HepG2 (cell line): Measurements from ENCODE around the gene ST6GALNAC3. TPM values are rescaled to one million over a fixed set of nuclear protein-coding genes. Genes with fewer than 3 reads are reported as not detected.

ENCODE experiments used
- ATAC-seq: fragments of 200-7000 bp; cut with Tn5 transposase; 3 replicates; pipeline ENCODE4 v1.9.1; 2020; ENCODE audit warnings: mild to moderate bottlenecking, moderate library complexity
- BruUV-seq: library from RNA; stranded (reverse); fragments of 400-500 nt; replicated peaks from 2 replicates; lab custom pipeline; 2021; lab: Mats Ljungman, UMichigan
- CTCF ChIA-PET: fragments of 300-600 bp; formaldehyde crosslinking; extraction: SDS; loops from one replicate; lab custom pipeline; 2021; ENCODE audit warnings: low total read pairs, inconsistent platforms, low intra/inter-chr PET ratio; lab: Yijun Ruan, JAX
- POLR2A ChIA-PET: fragments of 350-600 bp; sonication (Branson Sonifier 250); formaldehyde crosslinking; loops from one replicate; lab custom pipeline; 2020; ENCODE audit warnings: antibody characterized with exemption, inconsistent platforms; lab: Yijun Ruan, JAX
- DNase-seq: peaks from one replicate; pipeline ENCODE4 v3.0.0-alpha.2; 2015; ENCODE audit warnings: low spot score
- FAIRE-seq: peaks from 3 replicates; lab custom pipeline; 2011; peaks lifted over from hg19 to GRCh38; lab: Jason Lieb, UNC
- H2AFZ ChIP-seq: one replicate; pipeline ENCODE4 v1.6.1; 2011; ENCODE audit warnings: low read length, inconsistent platforms
- H3K27ac ChIP-seq: fragments of 300-600 bp; 3 replicates; pipeline ENCODE4 v1.8.0; 2011; ENCODE audit warnings: mixed run types, mild to moderate bottlenecking, mixed read lengths, low read length, inconsistent platforms; ENCODE audit not compliant: insufficient read depth; ENCODE audit errors: extremely low read length
- H3K27me3 ChIP-seq, 2 experiments: fragments of 200-600 bp in 1 of 2; 2 replicates in 1 of 2; 3 replicates in 1 of 2; pipeline versions ENCODE4 v1.6.0 to v1.8.0; 2011; ENCODE audit warnings: low read length in 2 of 2, mild to moderate bottlenecking in 2 of 2, moderate library complexity in 2 of 2, inconsistent platforms in 1 of 2; ENCODE audit not compliant: insufficient read depth in 2 of 2, control insufficient read depth in 1 of 2
- H3K36me3 ChIP-seq, 2 experiments: fragments of 200-600 bp in 1 of 2; replicated peaks in 1 of 2; 2 replicates in 1 of 2; 3 replicates in 1 of 2; pipeline versions ENCODE4 v1.5.1 to v1.8.0; 2011; ENCODE audit warnings: low read length in 2 of 2, inconsistent platforms in 1 of 2; ENCODE audit not compliant: insufficient read depth in 2 of 2, control insufficient read depth in 1 of 2
- H3K4me1 ChIP-seq: 2 replicates; pipeline ENCODE4 v1.5.1; 2012; ENCODE audit warnings: low read length, inconsistent platforms; ENCODE audit not compliant: insufficient read depth
- H3K4me2 ChIP-seq: 2 replicates; pipeline ENCODE4 v1.6.0; 2011; ENCODE audit warnings: low read depth, low read length, inconsistent platforms
- H3K4me3 ChIP-seq, 3 experiments: fragments of 200-600 bp in 1 of 3; sonication (generic), shearing (Covaris generic) in 1 of 3; replicated peaks in 1 of 3; 2 replicates each; pipeline ENCODE4 v1.5.1; 2011 to 2016; ENCODE audit warnings: low read length in 3 of 3, inconsistent platforms in 2 of 3, low read depth in 2 of 3, mild to moderate bottlenecking in 2 of 3, control low read depth in 1 of 3, mixed read lengths in 1 of 3; ENCODE audit not compliant: insufficient read depth in 1 of 3
- H3K79me2 ChIP-seq: one replicate; pipeline ENCODE4 v1.6.1; 2011; ENCODE audit warnings: low read length, inconsistent platforms; ENCODE audit not compliant: insufficient read depth
- H3K9ac ChIP-seq: 2 replicates; pipeline ENCODE4 v1.6.0; 2011; ENCODE audit warnings: mild to moderate bottlenecking, low read depth, low read length, inconsistent platforms; ENCODE audit not compliant: insufficient read depth
- H3K9me3 ChIP-seq: 2 replicates; pipeline ENCODE4 v1.5.1; 2012; ENCODE audit warnings: mild to moderate bottlenecking, low read length
- H4K20me1 ChIP-seq: 2 replicates; pipeline ENCODE4 v1.6.0; 2011; ENCODE audit warnings: inconsistent platforms, mild to moderate bottlenecking, low read length, moderate library complexity; ENCODE audit not compliant: insufficient read depth
- CBX1 ChIP-seq: IDR thresholded peaks from one replicate; pipeline ENCODE4 v1.6.1; 2016; ENCODE audit warnings: antibody characterized with exemption, low read depth
- CTCF ChIP-seq: sonication (generic); formaldehyde crosslinking; IDR thresholded peaks from 2 replicates; pipeline ENCODE4 v1.5.0; 2020; ENCODE audit warnings: mild to moderate bottlenecking, missing genetic modification reagents, moderate library complexity
- DR1 ChIP-seq: sonication (generic); formaldehyde crosslinking; IDR thresholded peaks from 2 replicates; pipeline ENCODE4 v1.8.0; 2021; ENCODE audit warnings: mild to moderate bottlenecking, missing genetic modification reagents, inconsistent platforms
- E2F5 ChIP-seq: sonication (generic); formaldehyde crosslinking; conservative IDR thresholded peaks from 2 replicates; pipeline ENCODE4 v1.4.0; 2020; ENCODE audit warnings: missing genetic modification reagents
- HNRNPH1 ChIP-seq: fragments of 200-400 bp; formaldehyde crosslinking; optimal IDR thresholded peaks from 2 replicates; pipeline ENCODE3; 2017; ENCODE audit warnings: mild to moderate bottlenecking, low read depth, low read length
- IKZF1 ChIP-seq: fragments of 450-650 bp; IDR thresholded peaks from 2 replicates; pipeline ENCODE4 v1.7.1; 2016
- RXRB ChIP-seq: IDR thresholded peaks from 2 replicates; pipeline ENCODE4 v1.6.1; 2016; ENCODE audit warnings: borderline replicate concordance, missing genetic modification reagents, missing compliant biosample characterization
- ZBTB20 ChIP-seq: sonication (generic); formaldehyde crosslinking; IDR thresholded peaks from 2 replicates; pipeline ENCODE4 v1.8.1; 2023; ENCODE audit warnings: missing genetic modification reagents, low read depth, mild to moderate bottlenecking, borderline replicate concordance
- ZNF607 ChIP-seq: sonication (generic); formaldehyde crosslinking; IDR thresholded peaks from 2 replicates; pipeline ENCODE4 v1.5.1; 2020; ENCODE audit warnings: missing genetic modification reagents, mild to moderate bottlenecking, borderline replicate concordance
- ZNF775 ChIP-seq: sonication (generic); formaldehyde crosslinking; IDR thresholded peaks from 2 replicates; pipeline ENCODE4 v1.4.0; 2020; ENCODE audit warnings: missing genetic modification reagents, mild to moderate bottlenecking, moderate library complexity, borderline replicate concordance
- ZNF781 ChIP-seq: sonication (generic); formaldehyde crosslinking; IDR thresholded peaks from 2 replicates; pipeline ENCODE4 v1.5.1; 2020; ENCODE audit warnings: borderline replicate concordance, mild to moderate bottlenecking, missing genetic modification reagents; ENCODE audit errors: not compliant biosample characterization
- WGBS: methylation state at CpG from one replicate; pipeline ENCODE4 v1.1.6; 2017; ENCODE audit warnings: low lambda C conversion rate; 5-methylcytosine and 5-hydroxymethylcytosine counted together
- in situ Hi-C: cut with HindIII; loops from 2 replicates; pipeline ENCODE4 v1.10.0; 2017; ENCODE audit warnings: low pct_unique_long_range_greater_than_20kb; ENCODE audit not compliant: extremely low pct_ligation_motif_present
- intact Hi-C: fragments of 100-400 bp; cut with micrococcal nuclease; formaldehyde crosslinking; loops from one replicate; pipeline ENCODE4 v1.10.0; 2022; ENCODE audit not compliant: unreplicated experiment
- polyA plus RNA-seq, 8 experiments: library from polyadenylated mRNA; depleted of rRNA in 3 of 8; stranded (reverse) in 7 of 8; unstranded in 1 of 8; fragments of >200 nt; fragmentation: Illumina TruSeq in 4 of 8; extraction: Trizol in 4 of 8; gene quantifications; 2 replicates each; pipeline versions ENCODE4 v1.2.1 to v1.2.3, GENCODE V29; 2011 to 2016; ENCODE audit warnings: low read depth in 4 of 8, missing spikeins in 1 of 8, mixed read lengths in 1 of 8; ENCODE audit not compliant: insufficient read depth in 1 of 8
- total RNA-seq, 5 experiments: library from RNA; depleted of rRNA; stranded (reverse); fragments of >200 nt; fragmentation: Illumina TruSeq; extraction: Trizol; gene quantifications; 2 replicates each; pipeline ENCODE4 v1.2.3, GENCODE V29; 2016; ENCODE audit warnings: low read depth in 1 of 5

ST6GALNAC3 gene
- total and polyA plus RNA-seq, 2 of the 13 experiments (the other 11 are each of a cell fraction or from before 2014, with no cell fraction given) = not detected

DNA sequence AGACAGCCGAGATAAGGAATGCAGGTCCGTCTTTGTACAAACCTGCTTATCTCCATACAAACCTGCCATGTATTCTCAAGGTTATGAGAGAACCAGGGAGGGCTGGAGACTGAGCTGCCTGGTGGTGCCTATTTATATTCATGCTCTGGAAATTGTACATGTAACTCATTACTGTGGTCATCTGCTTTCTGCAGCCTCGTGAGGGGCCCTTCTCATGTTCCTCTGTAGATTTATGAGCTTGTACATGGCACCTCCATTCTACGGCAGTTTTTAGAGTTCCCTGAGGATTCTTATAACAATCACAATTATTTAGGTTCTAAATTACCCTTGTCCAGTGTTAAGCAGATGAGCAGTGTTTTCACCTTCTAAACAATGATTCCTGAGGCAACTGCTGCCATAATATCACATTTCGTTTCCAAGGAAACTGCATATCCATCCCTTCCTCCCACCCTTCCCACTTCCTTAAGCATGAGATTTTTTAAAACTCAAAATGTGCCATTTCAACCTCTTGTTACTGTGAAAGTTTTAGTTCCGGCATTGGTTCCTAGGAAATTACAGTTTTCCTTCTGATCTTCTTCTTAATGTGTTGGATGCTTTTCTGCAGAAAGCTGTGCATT, 112.1 kb downstream of the ST6GALNAC3 start (continued):
- TF ChIP-seq CTCF (CRISPR knock-in tag) (no peak), ZBTB20 (CRISPR knock-in tag) (no peak), DR1 (CRISPR knock-in tag) (no peak), ZNF775 (CRISPR knock-in tag) (no peak), CBX1 (no peak), HNRNPH1 (no peak), IKZF1 (no peak), ZNF781 (no peak), ZNF607 (no peak), E2F5 (CRISPR knock-in tag) (no peak)

DNA sequence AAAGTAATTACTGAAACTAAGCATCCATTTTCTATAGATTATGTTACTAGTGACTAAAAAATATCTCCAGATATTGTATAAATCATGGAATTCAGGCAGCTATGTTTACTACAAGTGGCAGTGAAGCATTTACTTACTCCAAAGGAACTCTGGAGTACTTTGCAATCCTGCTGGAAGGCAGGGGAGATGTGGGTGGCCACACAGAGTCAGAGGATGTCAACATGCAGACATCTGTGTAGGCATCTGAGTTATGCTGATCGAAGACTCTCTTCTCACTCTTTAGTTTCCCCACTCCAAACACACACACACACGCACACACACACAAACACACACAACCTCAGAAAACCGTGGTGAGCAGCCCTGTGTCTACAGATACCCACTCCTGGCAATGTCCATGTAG, 112.9 kb downstream of the ST6GALNAC3 start:
- H3K27me3 ChIP-seq = no peaks in the 10 kb centered on the region
- FAIRE-seq (no peak), DNase-seq (no peak), ATAC-seq (no peak)
- intact Hi-C loops (no loop called here), in situ Hi-C loops (no loop called here)
- no peak overlapping the region for H2AFZ ChIP-seq
- no peaks in the 10 kb centered on the region for H3K4me1 ChIP-seq
- no peak overlapping the region for H3K9ac ChIP-seq
- H4K20me1 ChIP-seq = no peaks in the 10 kb centered on the region
- CTCF ChIA-PET = no interaction called here
- POLR2A ChIA-PET = no interaction called here
- no peaks in the 10 kb centered on the region for H3K79me2 ChIP-seq
- no peak overlapping the region for H3K4me3 ChIP-seq
- BruUV-seq = no TSS peak
- TF ChIP-seq RXRB = no peak
- 0% methylated on average over 3 of the region's 3 CpGs for WGBS
- no peaks in the 10 kb centered on the region for H3K9me3 ChIP-seq
- no peak overlapping the region for H3K27ac ChIP-seq
- no peak overlapping the region for H3K4me2 ChIP-seq
- no peaks in the 10 kb centered on the region for H3K36me3 ChIP-seq
